ENCODE data around the gene HBG2. TPM values are rescaled to one million over a fixed set of nuclear protein-coding genes. Genes with fewer than 3 reads are reported as not detected.

Gene HBG2
- total and polyA plus RNA-seq, 9 of the 15 experiments (the other 6 are each of a cell fraction or from before 2014, with no cell fraction given): 1,626 to 58,619 (median 10,515) TPM

DNA sequence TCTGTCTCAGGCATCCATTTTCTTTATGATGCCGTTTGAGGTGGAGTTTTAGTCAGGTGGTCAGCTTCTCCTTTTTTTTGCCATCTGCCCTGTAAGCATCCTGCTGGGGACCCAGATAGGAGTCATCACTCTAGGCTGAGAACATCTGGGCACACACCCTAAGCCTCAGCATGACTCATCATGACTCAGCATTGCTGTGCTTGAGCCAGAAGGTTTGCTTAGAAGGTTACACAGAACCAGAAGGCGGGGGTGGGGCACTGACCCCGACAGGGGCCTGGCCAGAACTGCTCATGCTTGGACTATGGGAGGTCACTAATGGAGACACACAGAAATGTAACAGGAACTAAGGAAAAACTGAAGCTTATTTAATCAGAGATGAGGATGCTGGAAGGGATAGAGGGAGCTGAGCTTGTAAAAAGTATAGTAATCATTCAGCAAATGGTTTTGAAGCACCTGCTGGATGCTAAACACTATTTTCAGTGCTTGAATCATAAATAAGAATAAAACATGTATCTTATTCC lies 26.1 kb upstream of the HBG2 start (continued):
- TF ChIP-seq FOXO4 (CRISPR knock-in tag; IDR thresholded peaks at IDR 0.05) (0 out of 2 replicates have a peak, but pooled peaks have one; percentile 55), GTF2E2 (tag; IDR thresholded peaks at IDR 0.05) (no peak), RCOR1 (IDR thresholded peaks at IDR 0.05; ENCODE audit: borderline replicate concordance in 1 of 2, low read depth in 2 of 2, low read length in 2 of 2) (peak; percentile 85 to 98; a peak in 3 of 4 replicates), ZNF740 (CRISPR knock-in tag; IDR thresholded peaks at IDR 0.05) (no peak), ZNF740 (tag; IDR thresholded peaks at IDR 0.05) (no peak), ZBTB40 (IDR thresholded peaks at IDR 0.05) (no peak), ZBTB40 (CRISPR knock-in tag; IDR thresholded peaks at IDR 0.05) (no peak), ZKSCAN1 (IDR thresholded peaks at IDR 0.05; ENCODE audit: low read depth, low read length) (peak; percentile 80), ELF4 (CRISPR knock-in tag; IDR thresholded peaks at IDR 0.05) (peak; percentile 98), ZBTB1 (CRISPR knock-in tag; IDR thresholded peaks at IDR 0.05; ENCODE audit: borderline replicate concordance, low read depth) (no peak)
- TF ChIP-seq, protein P1, sequence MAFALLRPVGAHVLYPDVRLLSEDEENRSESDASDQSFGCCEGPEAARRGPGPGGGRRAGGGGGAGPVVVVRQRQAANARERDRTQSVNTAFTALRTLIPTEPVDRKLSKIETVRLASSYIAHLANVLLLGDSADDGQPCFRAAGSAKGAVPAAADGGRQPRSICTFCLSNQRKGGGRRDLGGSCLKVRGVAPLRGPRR (CRISPR knock-in tag; IDR thresholded peaks at IDR 0.05): peak; percentile 89
- TF ChIP-seq, protein P2, sequence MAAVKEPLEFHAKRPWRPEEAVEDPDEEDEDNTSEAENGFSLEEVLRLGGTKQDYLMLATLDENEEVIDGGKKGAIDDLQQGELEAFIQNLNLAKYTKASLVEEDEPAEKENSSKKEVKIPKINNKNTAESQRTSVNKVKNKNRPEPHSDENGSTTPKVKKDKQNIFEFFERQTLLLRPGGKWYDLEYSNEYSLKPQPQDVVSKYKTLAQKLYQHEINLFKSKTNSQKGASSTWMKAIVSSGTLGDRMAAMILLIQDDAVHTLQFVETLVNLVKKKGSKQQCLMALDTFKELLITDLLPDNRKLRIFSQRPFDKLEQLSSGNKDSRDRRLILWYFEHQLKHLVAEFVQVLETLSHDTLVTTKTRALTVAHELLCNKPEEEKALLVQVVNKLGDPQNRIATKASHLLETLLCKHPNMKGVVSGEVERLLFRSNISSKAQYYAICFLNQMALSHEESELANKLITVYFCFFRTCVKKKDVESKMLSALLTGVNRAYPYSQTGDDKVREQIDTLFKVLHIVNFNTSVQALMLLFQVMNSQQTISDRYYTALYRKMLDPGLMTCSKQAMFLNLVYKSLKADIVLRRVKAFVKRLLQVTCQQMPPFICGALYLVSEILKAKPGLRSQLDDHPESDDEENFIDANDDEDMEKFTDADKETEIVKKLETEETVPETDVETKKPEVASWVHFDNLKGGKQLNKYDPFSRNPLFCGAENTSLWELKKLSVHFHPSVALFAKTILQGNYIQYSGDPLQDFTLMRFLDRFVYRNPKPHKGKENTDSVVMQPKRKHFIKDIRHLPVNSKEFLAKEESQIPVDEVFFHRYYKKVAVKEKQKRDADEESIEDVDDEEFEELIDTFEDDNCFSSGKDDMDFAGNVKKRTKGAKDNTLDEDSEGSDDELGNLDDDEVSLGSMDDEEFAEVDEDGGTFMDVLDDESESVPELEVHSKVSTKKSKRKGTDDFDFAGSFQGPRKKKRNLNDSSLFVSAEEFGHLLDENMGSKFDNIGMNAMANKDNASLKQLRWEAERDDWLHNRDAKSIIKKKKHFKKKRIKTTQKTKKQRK (IDR thresholded peaks at IDR 0.05; ENCODE audit: borderline replicate concordance, low read depth, low read length): no peak
